Stimulated activated CD8-positive, alpha-beta memory T cell treated with anti-CD3 and anti-CD28 coated beads, Interleukin-15, amount 100 ng/mL, for 24 hours (primary cell): ENCODE results near the gene TMEM132A.

ENCODE experiments used
- DNase-seq: peaks from one replicate; pipeline ENCODE4 v3.0.0-alpha.2; 2020; ENCODE audit warnings: low read depth

TMEM132A gene

DNA sequence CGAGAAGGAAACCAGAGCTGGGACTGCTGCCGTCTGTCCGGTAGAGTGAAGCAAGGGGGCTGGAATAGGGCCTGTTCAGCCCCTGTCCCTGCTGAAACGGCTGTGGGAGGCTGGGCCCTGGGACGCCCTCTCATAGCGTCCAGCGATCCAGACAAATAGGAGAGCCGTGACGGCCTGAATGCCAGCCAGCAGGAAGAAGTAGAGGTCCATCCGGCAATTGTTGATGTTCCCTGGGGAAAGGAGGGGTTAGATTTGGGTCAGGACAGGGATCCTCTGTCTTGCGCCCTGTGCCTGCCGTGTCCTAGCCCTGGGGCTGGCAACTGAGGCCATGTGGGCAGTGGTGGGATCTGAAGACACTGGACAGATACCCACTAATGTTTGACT lies 12.9 kb downstream of the TMEM132A start:
- no peak for DNase-seq

DNA sequence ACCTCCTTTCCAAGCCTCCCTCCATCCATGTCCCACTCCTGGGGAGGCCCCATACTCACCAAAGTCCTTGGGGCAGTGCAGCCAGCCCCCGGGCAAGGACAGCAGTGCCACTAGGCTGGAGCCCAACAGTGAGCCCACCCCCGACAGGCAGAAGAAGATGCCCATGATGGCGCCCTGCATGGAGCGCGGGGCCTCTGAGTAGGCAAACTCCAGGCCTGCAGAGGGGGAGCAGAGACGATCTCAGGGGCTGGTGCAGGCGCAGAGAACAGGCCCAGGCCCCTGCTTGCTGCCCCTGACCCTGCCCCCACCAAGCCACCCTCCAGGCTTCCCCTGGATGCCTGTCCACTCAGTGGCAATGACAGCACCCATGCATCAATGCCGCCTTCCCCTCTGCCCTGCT lies 13.6 kb downstream of the TMEM132A start:
- DNase-seq, result no peak

DNA sequence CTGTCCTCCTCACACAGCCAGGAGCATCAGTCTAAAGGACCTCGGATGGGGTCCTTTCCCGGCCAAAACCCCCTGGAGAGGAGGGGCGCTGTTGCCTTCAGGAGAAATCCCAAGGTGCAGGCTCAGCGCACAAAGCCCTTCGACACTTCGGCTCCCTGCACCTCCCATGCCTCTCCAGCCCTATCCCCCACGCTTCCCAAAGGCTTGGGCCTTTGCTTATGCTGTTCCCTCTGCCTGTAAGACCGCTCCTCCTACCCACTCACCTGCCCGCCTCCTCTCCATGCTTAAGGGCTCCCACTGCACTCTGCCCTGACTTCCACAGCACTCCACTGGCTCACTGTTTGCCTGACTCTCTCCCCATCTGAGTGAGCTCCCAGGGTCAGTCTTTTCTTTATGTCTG lies 14.2 kb downstream of the TMEM132A start:
- DNase-seq, result no peak

DNA sequence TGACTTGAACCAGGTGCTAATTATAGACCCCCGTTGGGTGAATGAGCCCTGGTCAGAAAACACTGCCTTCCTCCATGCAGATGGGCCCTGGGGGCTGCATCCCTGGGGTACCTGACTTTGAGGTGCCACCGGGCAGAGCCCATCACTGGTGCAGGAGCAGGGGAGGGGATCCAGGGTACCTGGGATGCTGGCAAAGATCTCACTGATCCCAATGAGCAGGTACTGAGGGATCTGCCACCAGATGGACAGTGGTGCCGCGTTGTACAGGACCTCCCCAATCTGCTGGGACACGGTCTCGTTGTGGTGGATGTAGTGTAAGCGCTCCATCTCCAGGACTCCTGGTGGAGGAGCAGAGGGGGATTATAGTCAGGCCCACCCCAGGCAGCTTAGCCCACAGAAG lies 15.0 kb downstream of the TMEM132A start:
- no peak for DNase-seq

DNA sequence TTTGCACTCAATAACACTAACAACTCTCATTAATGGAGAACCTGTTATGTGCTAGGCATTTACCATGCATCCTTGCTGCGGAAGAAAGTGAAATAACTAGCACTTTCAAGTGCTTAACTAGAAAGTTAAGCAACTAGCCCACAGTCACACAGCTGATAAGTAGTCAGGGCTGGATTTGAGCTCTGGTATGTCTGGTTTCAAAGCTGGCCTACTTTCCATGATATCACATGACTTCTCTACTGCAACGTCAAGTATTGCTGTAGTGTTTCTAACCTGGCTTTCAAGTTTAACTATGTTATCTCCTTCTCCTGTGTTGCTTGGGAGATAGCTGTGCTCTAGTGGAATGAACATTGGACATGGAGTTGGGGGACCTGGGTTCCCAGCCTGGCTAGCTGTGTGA lies 15.6 kb downstream of the TMEM132A start:
- no peak for DNase-seq

DNA sequence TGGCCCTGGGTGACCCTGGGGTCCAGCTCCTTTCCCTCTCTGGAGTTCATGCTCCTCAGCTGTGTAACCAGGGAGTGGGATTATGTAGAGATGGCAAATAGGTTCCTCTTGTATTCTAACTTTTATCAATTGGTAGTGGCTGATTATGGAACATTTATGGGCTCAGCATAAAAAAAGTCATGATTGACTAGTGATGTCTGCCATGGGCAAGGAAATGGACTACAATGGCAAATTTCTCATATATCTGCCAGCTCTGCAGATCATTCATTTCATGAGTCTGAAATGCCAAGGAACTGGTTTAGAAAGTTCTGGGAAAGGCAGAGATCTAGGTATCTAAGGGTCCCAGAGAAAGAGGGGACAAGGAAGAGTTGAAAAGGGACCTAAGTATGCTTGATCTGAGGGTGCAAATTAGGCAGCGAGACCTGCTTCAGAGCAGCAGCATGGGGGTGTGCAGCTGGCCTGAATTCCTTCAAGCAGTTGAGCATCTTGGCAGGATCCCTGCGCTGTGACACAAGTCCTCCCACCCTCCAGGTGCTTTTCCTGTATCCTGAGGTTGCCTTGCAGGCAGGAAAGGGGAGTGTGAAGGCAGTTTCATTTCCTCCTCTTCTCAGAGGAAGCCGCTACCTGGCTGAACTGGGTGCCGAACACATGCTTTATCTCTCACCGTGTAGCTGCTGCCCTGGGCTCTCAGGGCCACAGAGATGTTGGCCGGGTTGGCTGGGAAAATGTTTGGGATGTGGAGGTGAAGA lies 17.3 kb downstream of the TMEM132A start:
- DNase-seq, result no peak

DNA sequence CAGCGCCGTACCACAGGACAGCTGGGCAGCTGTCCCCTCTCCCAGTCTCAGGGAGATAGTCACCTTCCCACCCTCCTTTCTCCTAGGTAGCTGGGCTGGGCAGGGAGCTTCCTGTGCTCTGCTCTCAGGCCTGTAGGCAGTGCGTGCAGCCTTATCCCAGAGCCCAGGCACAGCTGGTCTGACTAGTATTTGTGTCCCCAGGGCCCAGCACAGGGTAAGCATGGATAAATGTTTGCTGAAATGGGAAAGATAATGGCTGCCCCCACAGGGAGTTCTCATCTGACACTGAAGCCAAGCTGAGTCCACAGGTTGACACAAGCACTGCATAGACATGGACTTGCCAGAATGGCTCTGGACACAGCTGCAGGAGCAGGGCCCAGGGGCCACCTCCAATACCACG lies 18.0 kb downstream of the TMEM132A start:
- no peak for DNase-seq

- no peak for DNase-seq
Measured at GRCh38 chr11:60942970-60943565, 18.8 kb downstream of the TMEM132A start.

- DNase-seq, result no peak
Measured at GRCh38 chr11:60944490-60945294, 20.4 kb downstream of the TMEM132A start.

- no peak for DNase-seq
Measured at GRCh38 chr11:60945295-60945667, 21.0 kb downstream of the TMEM132A start.

- no peak for DNase-seq
Measured at GRCh38 chr11:60946601-60947264, 22.5 kb downstream of the TMEM132A start.

DNA sequence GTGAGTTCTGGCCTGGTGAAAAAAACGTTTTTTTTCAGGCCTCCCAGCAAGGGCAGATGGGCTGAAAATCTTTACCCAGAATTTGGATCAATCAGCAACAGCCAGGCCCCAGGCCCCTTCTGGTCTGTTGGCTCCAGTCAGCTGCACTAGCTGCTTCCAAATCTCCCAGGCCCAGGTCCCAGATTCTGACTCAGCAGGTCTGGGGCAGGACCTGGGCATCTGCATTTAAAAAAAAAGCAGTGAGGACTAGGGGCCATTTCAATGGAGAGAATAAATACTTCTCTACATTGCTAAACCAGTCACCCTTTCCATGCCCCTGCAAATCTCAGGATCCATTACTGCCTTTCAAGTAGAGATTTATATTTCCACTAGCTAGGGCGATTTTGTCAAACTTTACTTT lies 23.4 kb downstream of the TMEM132A start:
- DNase-seq, result no peak

DNA sequence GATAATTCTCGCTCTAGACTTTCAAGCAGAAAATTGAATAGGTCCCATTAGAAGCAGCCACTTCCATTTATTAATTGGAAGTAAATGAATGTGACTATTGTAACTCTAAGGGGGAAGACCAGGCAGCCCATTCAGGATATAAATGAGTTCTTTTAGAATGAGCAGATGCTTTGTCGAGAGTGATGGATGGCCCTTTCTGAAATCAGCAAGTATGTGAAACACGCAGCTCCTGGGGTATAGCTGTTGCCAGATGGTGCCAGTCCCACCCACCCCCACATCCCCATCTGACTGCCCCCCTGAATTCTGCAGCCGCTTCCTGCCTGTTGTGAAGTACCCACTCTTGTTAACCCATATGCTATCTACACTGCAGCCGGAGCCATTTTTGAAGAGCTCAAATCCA lies 24.0 kb downstream of the TMEM132A start:
- DNase-seq, result no peak

GRCh38 chr11:60950024-60950423 lies 25.8 kb downstream of the TMEM132A start:
- no peak for DNase-seq

DNA sequence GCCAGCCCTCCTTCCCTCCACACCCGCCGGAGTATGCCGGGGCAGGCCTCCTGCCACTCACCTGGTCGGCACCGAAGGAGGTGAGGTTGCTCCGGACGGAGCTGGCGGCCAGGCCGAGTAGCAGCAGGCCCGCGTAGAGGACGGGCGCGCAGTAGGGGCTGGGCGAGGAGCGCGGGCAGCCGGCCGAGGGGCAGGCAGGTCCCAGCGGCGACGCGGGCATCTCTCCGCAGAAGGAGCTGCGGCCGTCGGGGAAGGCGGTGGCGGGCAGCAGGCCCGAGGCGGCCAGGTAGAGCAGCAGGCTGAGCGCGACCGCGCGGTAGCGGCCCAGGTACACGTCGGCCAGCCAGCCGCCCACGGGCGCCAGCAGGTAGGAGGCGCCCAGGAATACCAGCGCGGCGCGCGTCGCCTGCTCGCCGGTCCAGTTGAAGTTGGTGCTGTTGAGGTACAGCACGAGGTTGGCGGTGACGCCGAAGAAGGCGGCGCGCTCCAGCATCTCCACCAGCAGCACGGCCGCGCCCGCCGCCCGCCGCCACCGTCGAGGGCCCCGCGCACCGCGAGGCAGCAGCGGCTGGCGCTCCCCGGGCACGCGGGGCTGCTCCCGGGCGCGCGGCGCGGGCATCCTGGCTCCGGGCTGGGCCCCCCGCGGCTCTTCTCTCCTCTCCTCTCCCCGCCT lies 26.8 kb downstream of the TMEM132A start:
- DNase-seq, result no peak

- DNase-seq, result no peak
Measured at GRCh38 chr11:60951606-60951903, 27.3 kb downstream of the TMEM132A start.

GRCh38 chr11:60951904-60952741 lies 27.9 kb downstream of the TMEM132A start, which contains the start of gene SLC15A3:
Gene SLC15A3 (minus strand): TSS chr11:60952176. CDS start chr11:60951551, 625 bp downstream.
- no peak for DNase-seq

GRCh38 chr11:60952742-60953170 lies 28.5 kb downstream of the TMEM132A start:
- DNase-seq, result no peak

DNA sequence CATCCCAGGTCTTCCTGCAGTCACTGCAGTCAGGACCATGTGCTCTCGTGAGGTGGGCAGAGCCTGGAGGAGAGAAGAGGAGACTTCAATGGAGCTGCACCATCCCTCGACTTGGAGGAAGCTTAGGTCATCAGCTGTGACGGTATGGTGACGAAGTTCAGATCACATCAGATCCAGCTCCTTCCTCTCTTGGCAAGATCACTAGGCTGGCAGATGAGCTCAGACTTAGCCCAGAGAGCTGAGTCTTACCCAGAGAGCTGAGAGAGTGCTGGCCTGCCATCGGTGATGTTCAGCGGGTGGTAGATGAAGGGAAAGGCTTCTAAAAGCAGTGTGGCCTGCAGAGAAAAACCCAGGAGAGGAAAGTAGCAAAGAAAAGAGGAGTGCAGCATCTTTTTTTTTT lies 29.5 kb downstream of the TMEM132A start:
- no peak for DNase-seq

DNA sequence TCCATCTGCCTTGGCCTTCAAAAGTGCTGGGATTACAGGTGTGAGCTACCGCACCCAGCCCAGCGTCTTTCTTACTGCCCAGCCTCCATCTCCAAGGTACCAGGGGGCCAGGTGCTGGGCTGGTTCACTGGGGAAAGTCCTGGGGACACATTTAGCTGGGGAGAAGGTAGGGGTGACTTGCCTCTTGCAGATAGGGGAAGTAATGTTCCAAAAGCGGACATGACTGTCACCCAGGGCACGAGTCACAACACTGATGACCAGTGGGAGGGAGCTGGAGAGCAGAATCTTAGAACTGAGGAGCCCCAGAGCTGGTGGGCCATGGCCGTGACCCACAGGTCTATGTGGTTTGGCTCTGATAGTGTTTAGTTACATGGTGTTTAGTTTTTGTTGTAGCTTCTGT lies 30.2 kb downstream of the TMEM132A start:
- no peak for DNase-seq

- no peak for DNase-seq
Measured at GRCh38 chr11:60955571-60955970, 31.3 kb downstream of the TMEM132A start.
